ENCODE results near the gene IDE.
"Not testable (repeated sequence)": the region's sequence is repeated elsewhere in the genome, so short reads cannot be mapped to it uniquely, and the experiment has no call there.

The IDE gene

DNA sequence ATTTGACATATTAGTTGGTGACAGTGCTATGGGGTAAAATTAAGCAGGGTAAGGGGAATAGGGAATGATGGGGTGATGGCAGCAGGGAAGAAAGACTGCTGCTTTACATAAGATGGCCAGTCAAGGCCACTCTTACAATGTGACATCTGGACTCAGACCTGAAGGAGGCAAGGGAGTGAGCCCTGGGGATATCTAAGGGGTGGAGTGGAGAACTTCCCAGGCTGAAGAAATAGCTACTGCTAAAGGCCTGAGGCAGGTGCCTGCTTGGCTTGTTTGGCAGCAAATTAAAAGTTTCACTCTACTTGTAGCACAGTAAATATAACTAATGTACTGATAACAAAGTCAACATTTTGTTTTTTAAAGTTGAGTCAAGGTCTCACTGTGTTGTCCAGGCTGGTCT, 93.5 kb downstream of the IDE start:
- DNase-seq (ENCODE audit: insufficient read length), result no peak
- no peak for TF ChIP-seq POLR2AphosphoS5 (IDR thresholded peaks at IDR 0.05; ENCODE audit: low read depth, low read length)
- TF ChIP-seq TAF1 (IDR thresholded peaks at IDR 0.05; ENCODE audit: borderline replicate concordance, low read depth, low read length), result no peak
- TF ChIP-seq POLR2A (IDR thresholded peaks at IDR 0.05; ENCODE audit: low read depth, low read length), result no peak
- no peak for FAIRE-seq

DNA sequence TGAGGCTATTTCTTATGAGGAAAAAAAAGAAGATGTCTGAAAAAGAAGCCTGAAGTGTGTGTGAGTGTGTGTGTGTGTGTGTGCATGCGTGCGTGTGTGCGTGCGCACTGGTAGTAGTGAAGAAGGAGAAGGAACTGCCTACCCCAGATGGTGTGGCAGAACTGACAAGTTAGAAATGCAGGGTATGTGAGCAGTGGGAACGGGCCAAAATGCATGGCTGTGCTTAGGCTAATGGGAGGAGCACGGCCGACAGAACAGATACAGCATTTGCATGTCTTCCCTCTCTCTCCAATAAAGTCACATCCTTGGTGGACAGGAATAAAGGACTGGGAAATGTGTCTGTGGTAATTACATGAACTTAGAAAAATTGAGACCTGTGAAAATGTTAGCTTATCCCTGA, 94.3 kb downstream of the IDE start:
- TF ChIP-seq TAF1 (IDR thresholded peaks at IDR 0.05; ENCODE audit: borderline replicate concordance, low read depth, low read length) (no peak), POLR2A (IDR thresholded peaks at IDR 0.05; ENCODE audit: low read depth, low read length) (no peak), POLR2AphosphoS5 (IDR thresholded peaks at IDR 0.05; ENCODE audit: low read depth, low read length) (no peak)
- no peak for FAIRE-seq

DNA sequence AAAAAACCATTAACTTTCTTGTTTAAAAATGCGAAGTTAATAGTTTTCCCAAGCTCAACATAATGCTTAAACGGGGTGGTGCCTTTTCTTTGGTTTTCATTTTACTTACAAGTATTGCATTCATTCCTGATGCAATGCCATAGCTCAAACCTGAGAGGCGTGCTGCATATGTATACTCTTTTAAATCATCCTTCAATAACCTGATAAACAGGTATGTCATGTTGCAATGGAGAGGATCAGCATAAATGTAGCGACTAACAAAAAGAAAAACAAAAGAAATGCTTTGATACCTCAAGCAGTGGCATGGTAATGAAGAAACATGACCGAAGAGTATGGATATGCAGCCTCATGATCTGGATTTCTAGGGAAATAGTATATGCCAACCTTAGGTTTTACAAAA, 95.4 kb downstream of the IDE start:
- TF ChIP-seq POLR2A (IDR thresholded peaks at IDR 0.05; ENCODE audit: low read depth, low read length) (no peak), POLR2AphosphoS5 (IDR thresholded peaks at IDR 0.05; ENCODE audit: low read depth, low read length) (no peak), TAF1 (IDR thresholded peaks at IDR 0.05; ENCODE audit: borderline replicate concordance, low read depth, low read length) (no peak)
- DNase-seq (ENCODE audit: insufficient read length), result no peak
- no peak for FAIRE-seq

More for the DNA sequence above, 94.3 kb downstream of the IDE start:
- no peak for DNase-seq (ENCODE audit: insufficient read length)

DNA sequence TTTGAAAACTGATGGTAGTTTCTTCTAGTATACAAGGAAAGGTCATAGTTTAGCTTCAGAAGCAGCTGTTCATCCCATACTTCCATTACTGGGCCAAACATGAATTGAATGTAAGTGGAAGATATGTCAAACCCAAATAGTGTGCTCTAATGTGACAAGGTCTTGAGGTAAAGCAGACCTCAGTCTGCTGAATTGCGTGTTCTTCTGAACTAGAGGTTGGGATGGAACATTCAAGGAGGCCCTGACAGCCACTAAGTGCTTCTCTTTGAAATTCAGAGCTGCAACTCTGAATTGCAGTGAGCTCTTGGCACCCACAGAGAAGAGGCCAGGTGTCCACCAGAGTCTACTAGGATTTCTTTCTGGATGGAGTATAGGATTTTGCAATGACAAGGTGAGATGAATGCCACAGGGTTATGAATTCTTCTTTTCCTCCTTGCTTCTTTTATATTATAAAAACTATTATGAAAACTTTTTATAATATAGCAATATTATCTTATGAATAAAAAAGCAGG, 98.5 kb downstream of the IDE start:
- DNase-seq (ENCODE audit: insufficient read length) (no peak), FAIRE-seq (no peak)
- TF ChIP-seq POLR2A (IDR thresholded peaks at IDR 0.05; ENCODE audit: low read depth, low read length) (no peak), TAF1 (IDR thresholded peaks at IDR 0.05; ENCODE audit: borderline replicate concordance, low read depth, low read length) (no peak), POLR2AphosphoS5 (IDR thresholded peaks at IDR 0.05; ENCODE audit: low read depth, low read length) (no peak)

DNA sequence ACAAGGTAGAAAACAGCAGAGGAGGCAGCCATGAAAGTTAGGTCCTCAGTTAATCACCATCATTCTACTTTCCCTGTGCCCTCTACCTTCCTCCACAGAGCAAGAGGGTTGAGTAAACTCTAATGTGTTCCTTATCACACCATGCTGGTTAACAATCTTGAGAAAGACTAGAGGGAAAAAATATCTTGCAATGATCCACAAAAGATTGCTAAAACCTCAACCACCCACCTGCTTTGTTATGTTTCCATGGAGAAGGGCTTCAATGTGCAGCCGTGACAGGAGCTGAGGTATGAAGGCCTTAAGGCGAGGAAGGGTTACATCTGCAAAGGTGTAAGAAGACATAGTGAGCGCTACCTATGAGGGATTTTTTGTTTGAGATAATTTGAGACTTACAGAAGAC, 103.9 kb downstream of the IDE start:
- TF ChIP-seq POLR2A (IDR thresholded peaks at IDR 0.05; ENCODE audit: low read depth, low read length) (no peak), POLR2AphosphoS5 (IDR thresholded peaks at IDR 0.05; ENCODE audit: low read depth, low read length) (no peak), TAF1 (IDR thresholded peaks at IDR 0.05; ENCODE audit: borderline replicate concordance, low read depth, low read length) (no peak)
- DNase-seq (ENCODE audit: insufficient read length), result no peak
- no peak for FAIRE-seq

DNA sequence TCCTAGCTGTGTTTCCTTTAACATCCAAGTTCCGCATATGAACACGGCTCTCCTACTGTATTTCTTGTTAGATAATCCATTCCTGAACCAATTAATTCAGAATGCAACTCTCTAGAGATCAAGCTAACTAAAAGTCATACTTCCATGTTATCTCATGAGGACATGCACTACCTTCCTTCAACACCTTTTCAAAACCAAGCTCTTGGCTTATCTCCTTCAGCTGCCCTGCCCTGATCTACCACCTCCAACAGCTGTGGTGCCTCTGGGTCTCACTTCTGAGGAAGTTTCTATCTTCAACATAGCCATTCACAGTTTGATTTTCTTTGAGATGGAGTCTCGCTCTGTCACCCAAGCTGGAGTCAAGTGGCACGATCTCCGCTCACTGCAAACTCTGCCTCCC, 109.5 kb downstream of the IDE start:
- TF ChIP-seq POLR2AphosphoS5 (IDR thresholded peaks at IDR 0.05; ENCODE audit: low read depth, low read length) (no peak), POLR2A (IDR thresholded peaks at IDR 0.05; ENCODE audit: low read depth, low read length) (no peak), TAF1 (IDR thresholded peaks at IDR 0.05; ENCODE audit: borderline replicate concordance, low read depth, low read length) (no peak)
- no peak for DNase-seq (ENCODE audit: insufficient read length)
- FAIRE-seq, result no peak

DNA sequence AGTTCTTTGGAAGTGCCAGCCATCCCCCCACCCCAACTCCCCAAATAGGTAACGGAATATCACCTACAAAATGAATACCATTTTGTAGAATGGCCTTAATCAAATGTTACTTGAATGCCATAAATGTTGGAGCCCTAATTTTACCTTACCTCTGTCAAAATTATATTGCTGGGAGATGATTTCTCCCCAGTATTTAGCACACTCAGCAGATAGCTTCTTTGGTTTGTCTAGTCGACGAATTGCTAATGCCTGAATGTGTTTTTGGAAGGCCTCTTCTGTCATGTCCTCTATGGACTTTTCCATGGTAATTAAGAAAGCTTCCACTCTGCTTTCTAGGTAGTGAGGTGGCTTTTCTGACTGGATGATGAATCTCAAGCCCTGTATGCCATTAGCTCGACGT, 110.3 kb downstream of the IDE start:
- no peak for TF ChIP-seq POLR2A (IDR thresholded peaks at IDR 0.05; ENCODE audit: low read depth, low read length)
- TF ChIP-seq POLR2AphosphoS5 (IDR thresholded peaks at IDR 0.05; ENCODE audit: low read depth, low read length), result no peak
- TF ChIP-seq TAF1 (IDR thresholded peaks at IDR 0.05; ENCODE audit: borderline replicate concordance, low read depth, low read length), result no peak
- DNase-seq (ENCODE audit: insufficient read length), result no peak
- FAIRE-seq, result no peak

DNA sequence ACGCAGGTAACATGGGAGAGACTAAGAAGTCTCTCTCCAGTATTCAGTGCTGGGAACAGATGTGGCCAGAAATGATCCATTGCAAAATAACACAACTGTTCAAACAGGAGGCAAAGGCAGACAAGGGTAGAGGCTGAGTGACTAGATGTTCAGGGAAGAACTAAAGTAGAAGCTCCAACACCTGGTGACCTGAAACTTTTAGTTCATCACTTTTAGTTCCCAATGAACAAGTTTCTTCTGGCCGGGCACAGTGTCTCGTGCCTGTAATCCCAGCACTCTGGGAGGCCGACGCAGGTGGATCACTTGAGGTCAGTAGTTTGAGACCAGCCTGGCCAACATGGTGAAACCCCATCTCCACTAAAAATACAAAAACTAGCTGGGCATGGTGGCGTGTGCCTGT, 118.9 kb downstream of the IDE start:
- DNase-seq (ENCODE audit: insufficient read length); FAIRE-seq: not testable (repeated sequence)

DNA sequence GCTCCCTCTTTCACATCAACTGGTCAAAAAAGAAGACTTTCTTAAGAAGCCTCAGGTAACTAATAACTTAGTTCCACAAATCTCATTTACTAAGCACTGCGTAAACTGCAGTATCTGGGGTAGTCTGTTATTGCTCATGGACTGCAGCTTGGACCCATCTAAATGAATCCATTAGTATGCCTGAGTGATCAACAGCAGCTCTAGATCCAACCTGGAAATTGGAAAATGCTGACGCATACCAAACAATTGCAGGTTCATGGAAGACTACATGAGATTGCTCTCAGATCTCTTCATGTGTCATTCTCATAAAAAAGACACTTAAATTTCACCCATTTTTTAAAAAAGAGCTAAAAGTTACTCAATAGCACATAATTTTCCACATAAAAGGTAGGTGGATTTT, 121.6 kb downstream of the IDE start:
- no peak for FAIRE-seq
- TF ChIP-seq TAF1 (IDR thresholded peaks at IDR 0.05; ENCODE audit: borderline replicate concordance, low read depth, low read length) (no peak), POLR2AphosphoS5 (IDR thresholded peaks at IDR 0.05; ENCODE audit: low read depth, low read length) (no peak), POLR2A (IDR thresholded peaks at IDR 0.05; ENCODE audit: low read depth, low read length) (no peak)

DNA sequence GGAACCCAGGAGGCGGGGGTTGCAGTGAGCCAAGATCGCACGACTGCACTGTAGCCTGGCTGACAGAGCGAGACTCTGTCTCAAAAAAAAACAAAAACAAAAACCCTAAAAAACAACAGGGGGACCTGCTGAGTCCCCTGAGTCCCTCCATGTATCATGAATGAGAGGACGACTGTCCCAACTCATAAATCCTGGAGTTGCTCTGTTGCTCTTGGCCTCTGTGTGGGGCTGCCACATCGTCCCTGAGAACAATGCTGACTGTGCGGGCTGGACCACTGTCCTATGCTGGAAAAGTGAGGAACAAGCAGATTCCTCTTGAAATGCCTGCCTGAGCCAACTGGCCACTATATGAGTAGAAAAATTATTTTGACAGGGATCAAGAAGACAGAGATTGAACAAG, 122.5 kb downstream of the IDE start:
- DNase-seq (ENCODE audit: insufficient read length) (no peak), FAIRE-seq (no peak)
- no peak for TF ChIP-seq POLR2AphosphoS5 (IDR thresholded peaks at IDR 0.05; ENCODE audit: low read depth, low read length)
- TF ChIP-seq POLR2A (IDR thresholded peaks at IDR 0.05; ENCODE audit: low read depth, low read length), result no peak
- TF ChIP-seq TAF1 (IDR thresholded peaks at IDR 0.05; ENCODE audit: borderline replicate concordance, low read depth, low read length), result no peak

More for the DNA sequence above, 121.6 kb downstream of the IDE start:
- DNase-seq (ENCODE audit: insufficient read length), result no peak

DNA sequence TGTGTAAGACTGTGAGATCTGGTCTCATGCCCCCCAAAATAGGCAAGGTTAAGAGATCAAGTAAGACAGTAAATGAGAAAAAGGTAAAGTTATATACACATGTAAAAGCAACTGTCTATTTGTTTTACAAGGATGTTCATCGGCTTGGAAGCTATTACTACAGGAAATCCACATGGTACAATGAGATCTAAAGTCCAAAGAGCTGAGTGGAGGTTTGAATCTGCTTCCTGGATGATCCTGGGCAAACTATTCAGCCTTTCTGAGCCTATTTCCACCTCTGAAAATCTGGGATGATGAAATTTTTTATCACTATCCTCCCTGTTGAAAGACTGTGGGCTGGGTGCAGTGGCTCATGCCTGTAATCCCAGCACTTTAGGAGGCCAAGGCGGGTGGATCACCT, 123.0 kb downstream of the IDE start:
- FAIRE-seq, result no peak
- TF ChIP-seq POLR2A (IDR thresholded peaks at IDR 0.05; ENCODE audit: low read depth, low read length) (no peak), TAF1 (IDR thresholded peaks at IDR 0.05; ENCODE audit: borderline replicate concordance, low read depth, low read length) (no peak), POLR2AphosphoS5 (IDR thresholded peaks at IDR 0.05; ENCODE audit: low read depth, low read length) (no peak)
- no peak for DNase-seq (ENCODE audit: insufficient read length)

DNA sequence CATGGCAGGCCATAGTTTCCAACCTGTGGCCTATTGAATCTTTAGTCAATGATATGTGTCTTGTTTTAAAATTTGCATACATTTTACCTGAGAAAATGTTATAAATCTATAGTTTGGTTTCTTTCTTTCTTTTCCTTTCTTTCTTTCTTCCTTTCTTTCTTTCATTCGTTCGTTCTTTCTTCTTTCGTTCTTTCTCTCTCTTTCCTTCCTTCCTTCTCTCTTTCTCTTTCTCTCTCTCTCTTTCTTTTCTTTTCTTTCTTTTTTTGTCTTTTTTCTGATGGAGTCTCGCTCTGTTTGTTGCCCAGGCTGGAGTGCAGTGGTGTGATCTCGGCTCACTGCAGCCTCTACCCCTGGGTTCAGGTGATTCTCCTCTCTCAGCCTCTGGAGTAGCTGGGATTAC, 133.3 kb downstream of the IDE start:
- no peak for TF ChIP-seq POLR2A (IDR thresholded peaks at IDR 0.05; ENCODE audit: low read depth, low read length)
- TF ChIP-seq POLR2AphosphoS5 (IDR thresholded peaks at IDR 0.05; ENCODE audit: low read depth, low read length), result no peak
- TF ChIP-seq TAF1 (IDR thresholded peaks at IDR 0.05; ENCODE audit: borderline replicate concordance, low read depth, low read length), result no peak
- FAIRE-seq, result no peak

DNA sequence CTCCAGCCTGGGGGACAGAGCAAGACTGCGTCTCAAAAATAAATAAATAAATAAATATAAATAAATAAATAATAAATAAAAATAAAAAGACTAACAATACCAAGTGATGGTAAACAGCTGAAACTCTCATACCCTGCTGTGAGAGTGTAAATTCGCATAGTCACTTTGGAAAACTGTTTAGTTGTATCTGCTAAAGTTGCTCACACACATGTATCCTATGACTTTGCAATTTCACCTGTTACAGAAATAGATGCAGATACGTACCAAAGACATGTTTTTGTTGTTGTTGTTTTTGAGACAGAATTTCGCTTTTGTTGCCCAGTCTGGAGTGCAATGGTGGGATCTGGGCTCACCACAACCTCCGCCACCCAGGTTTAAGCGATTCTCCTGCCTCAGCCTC, 135.7 kb downstream of the IDE start:
- FAIRE-seq, result no peak
- DNase-seq (ENCODE audit: insufficient read length), result no peak
- TF ChIP-seq POLR2A (IDR thresholded peaks at IDR 0.05; ENCODE audit: low read depth, low read length), result no peak

More for the DNA sequence above, 133.3 kb downstream of the IDE start:
- DNase-seq (ENCODE audit: insufficient read length), result no peak

All from GM12892 (cell line).